Measurements from ENCODE around the gene TBC1D1. TPM values are rescaled to one million over a fixed set of nuclear protein-coding genes. Genes with fewer than 3 reads are reported as not detected.
A peak's percentile ranks its signal among the peaks of the same experiment; 100 is the strongest.

Gene TBC1D1
- total RNA-seq, 4 donors from 2014 or later, result 206 to 258 (median 221) TPM

- intact Hi-C loops (cut with DNase I), result no loop called here
- no peak for DNase-seq (ENCODE audit: extremely low spot score)
- Histone ChIP-seq H3K4me1 (peaks cover 4 to 28% (median 19%) of the 10 kb centered on the region in 4 donors), H3K9me3 (peaks cover 0 to 4% (median 0%) of the 10 kb centered on the region in 4 donors), H3K4me3 (no peak overlapping the region), H3K27me3 (no peaks in the 10 kb centered on the region), H3K27ac (replicated peaks in 1 of 4) (no peak overlapping the region), H3K36me3 (no peaks in the 10 kb centered on the region)
- no peak for TF ChIP-seq POLR2A (IDR thresholded peaks at IDR 0.05; ENCODE audit: low read depth)
- no peak for TF ChIP-seq EP300 (IDR thresholded peaks at IDR 0.05)
- TF ChIP-seq CTCF (IDR thresholded peaks at IDR 0.05), result no peak
- no peak for TF ChIP-seq POLR2AphosphoS5 (IDR thresholded peaks at IDR 0.05)
- 64% methylated on average over 5 of the region's 5 CpGs for WGBS
These were observed 270.6 kb downstream of the TBC1D1 start for GRCh38 chr4:38161208-38162113.

GRCh38 chr4:38162240-38162784 is 271.4 kb downstream of the TBC1D1 start:
- no peak overlapping the region for H3K4me3 ChIP-seq
- peaks cover 4 to 28% (median 19%) of the 10 kb centered on the region in 4 donors for H3K4me1 ChIP-seq
- H3K27me3 ChIP-seq, result no peaks in the 10 kb centered on the region
- 78% methylated on average over 4 of the region's 4 CpGs for WGBS
- H3K27ac ChIP-seq (replicated peaks in 1 of 4), result peak overlapping the region in 2 of 4 donors; percentile 13 to 27
- intact Hi-C loops (cut with DNase I), result no loop called here
- no peaks in the 10 kb centered on the region for H3K36me3 ChIP-seq
- peaks cover 0 to 4% (median 0%) of the 10 kb centered on the region in 4 donors for H3K9me3 ChIP-seq
- DNase-seq (ENCODE audit: extremely low spot score), result no peak
- TF ChIP-seq POLR2A (IDR thresholded peaks at IDR 0.05; ENCODE audit: low read depth) (no peak), CTCF (IDR thresholded peaks at IDR 0.05) (no peak), POLR2AphosphoS5 (IDR thresholded peaks at IDR 0.05) (no peak), EP300 (IDR thresholded peaks at IDR 0.05) (no peak)

- TF ChIP-seq POLR2AphosphoS5 (IDR thresholded peaks at IDR 0.05) (no peak), CTCF (IDR thresholded peaks at IDR 0.05) (no peak), POLR2A (IDR thresholded peaks at IDR 0.05; ENCODE audit: low read depth) (no peak), EP300 (IDR thresholded peaks at IDR 0.05) (no peak)
- peaks cover 0 to 4% (median 0%) of the 10 kb centered on the region in 4 donors for H3K9me3 ChIP-seq
- peaks cover 4 to 28% (median 19%) of the 10 kb centered on the region in 4 donors for H3K4me1 ChIP-seq
- no peak for DNase-seq (ENCODE audit: extremely low spot score)
- no peaks in the 10 kb centered on the region for H3K36me3 ChIP-seq
- WGBS, result 79% methylated on average over 5 of the region's 5 CpGs
- H3K4me3 ChIP-seq, result no peak overlapping the region
- H3K27ac ChIP-seq (replicated peaks in 1 of 4), result no peak overlapping the region
- intact Hi-C loops (cut with DNase I), result no loop called here
- H3K27me3 ChIP-seq, result no peaks in the 10 kb centered on the region
These were observed 272.5 kb downstream of the TBC1D1 start for GRCh38 chr4:38163216-38164006.

- H3K36me3 ChIP-seq, result no peaks in the 10 kb centered on the region
- intact Hi-C loops (cut with DNase I), result no loop called here
- DNase-seq (ENCODE audit: extremely low spot score), result no peak
- H3K27ac ChIP-seq (replicated peaks in 1 of 4), result no peak overlapping the region
- H3K4me1 ChIP-seq, result peaks cover 4 to 28% (median 19%) of the 10 kb centered on the region in 4 donors
- H3K27me3 ChIP-seq, result no peaks in the 10 kb centered on the region
- 90% methylated on average over 3 of the region's 3 CpGs for WGBS
- H3K4me3 ChIP-seq, result no peak overlapping the region
- peaks cover 0 to 4% (median 0%) of the 10 kb centered on the region in 4 donors for H3K9me3 ChIP-seq
- TF ChIP-seq EP300 (IDR thresholded peaks at IDR 0.05) (no peak), POLR2AphosphoS5 (IDR thresholded peaks at IDR 0.05) (no peak), POLR2A (IDR thresholded peaks at IDR 0.05; ENCODE audit: low read depth) (no peak)
These were observed 273.5 kb downstream of the TBC1D1 start for GRCh38 chr4:38164346-38164745.

All from esophagus muscularis mucosa (tissue), 4 donors.